PC-3 (cell line): ENCODE data around the gene DPM2. TPM values are rescaled to one million over a fixed set of nuclear protein-coding genes. Genes with fewer than 3 reads are reported as not detected.

Source experiments
- ATAC-seq: fragments of 200-7000 bp; cut with Tn5 transposase; 2 replicates; pipeline ENCODE4 v1.9.1; 2020; ENCODE audit warnings: mild to moderate bottlenecking, moderate library complexity
- BruUV-seq: library from RNA; stranded (reverse); fragments of 400-500 nt; replicated peaks from 2 replicates; lab custom pipeline; 2021; lab: Mats Ljungman, UMichigan
- CTCF ChIA-PET: fragments of 300-600 bp; sonication (Branson Sonifier 250); formaldehyde crosslinking; loops from one replicate; lab custom pipeline; 2022; ENCODE audit warnings: antibody characterized with exemption; lab: Charles Lee
- POLR2A ChIA-PET: fragments of 300-600 bp; sonication (Branson Sonifier 250); formaldehyde crosslinking; loops from one replicate; lab custom pipeline; 2022; ENCODE audit warnings: antibody characterized with exemption; ENCODE audit not compliant: unreplicated experiment; lab: Charles Lee
- DNase-seq: peaks from one replicate; pipeline ENCODE4 v3.0.0-alpha.2; 2015
- H2AFZ ChIP-seq: fragments of 300-600 bp; sonication (generic); 2 replicates; pipeline ENCODE4 v1.6.0; 2016; ENCODE audit warnings: antibody characterized with exemption, low read length
- H3F3A ChIP-seq: fragments of 300-600 bp; sonication (generic); one replicate; pipeline ENCODE4 v1.6.0; 2017; ENCODE audit warnings: antibody characterized with exemption, low read length, control low read depth, mild to moderate bottlenecking; ENCODE audit not compliant: unreplicated experiment
- H3K27ac ChIP-seq: fragments of 300-600 bp; sonication (generic); 2 replicates; pipeline ENCODE4 v1.5.1; 2016; ENCODE audit warnings: mild to moderate bottlenecking, low read length
- H3K27me3 ChIP-seq: fragments of 300-600 bp; sonication (generic); 2 replicates; pipeline ENCODE4 v1.6.1; 2016; ENCODE audit warnings: low read length, mixed read lengths
- H3K36me3 ChIP-seq: fragments of 300-600 bp; sonication (generic); 2 replicates; pipeline ENCODE4 v1.6.1; 2016; ENCODE audit warnings: low read depth, mixed run types, low read length, mixed read lengths
- H3K4me1 ChIP-seq: fragments of 300-600 bp; sonication (generic); 2 replicates; pipeline ENCODE4 v1.5.1; 2016; ENCODE audit warnings: low read length; ENCODE audit not compliant: insufficient read depth
- H3K4me2 ChIP-seq: fragments of 300-600 bp; sonication (generic); 2 replicates; pipeline ENCODE4 v1.6.0; 2016; ENCODE audit warnings: low read length
- H3K4me3 ChIP-seq: fragments of 300-600 bp; sonication (generic); 2 replicates; pipeline ENCODE4 v1.5.1; 2016; ENCODE audit warnings: mild to moderate bottlenecking, low read length, mixed read lengths
- H3K79me2 ChIP-seq: fragments of 300-600 bp; sonication (generic); 2 replicates; pipeline ENCODE4 v1.6.1; 2017; ENCODE audit warnings: low read length, mixed read lengths
- H3K9ac ChIP-seq: fragments of 300-600 bp; sonication (generic); 2 replicates; pipeline ENCODE4 v1.6.0; 2016; ENCODE audit warnings: mild to moderate bottlenecking, low read length
- H3K9me2 ChIP-seq: fragments of 300-600 bp; sonication (generic); replicated peaks from 2 replicates; pipeline ENCODE4 v1.6.1; 2016; ENCODE audit warnings: mixed run types, low read length, mixed read lengths
- H3K9me3 ChIP-seq: fragments of 300-600 bp; sonication (generic); 2 replicates; pipeline ENCODE4 v1.6.1; 2016; ENCODE audit warnings: low read length, mixed read lengths
- H4K20me1 ChIP-seq: fragments of 300-600 bp; sonication (generic); 2 replicates; pipeline ENCODE4 v1.6.1; 2016; ENCODE audit warnings: low read length, mixed read lengths
- CTCF ChIP-seq: fragments of 300-600 bp; sonication (generic); conservative IDR thresholded peaks from 2 replicates; pipeline ENCODE4 v1.5.1; 2017; ENCODE audit warnings: antibody characterized with exemption, low read depth, mild to moderate bottlenecking, low read length
- EZH2 ChIP-seq: fragments of 300-600 bp; sonication (generic); IDR thresholded peaks from one replicate; pipeline ENCODE4 v1.6.1; 2017; ENCODE audit warnings: antibody characterized with exemption, mild to moderate bottlenecking, low read length; ENCODE audit not compliant: unreplicated experiment
- EZH2phosphoT487 ChIP-seq: fragments of 300-600 bp; sonication (generic); IDR thresholded peaks from 2 replicates; pipeline ENCODE4 v1.6.1; 2018; ENCODE audit warnings: mild to moderate bottlenecking, antibody characterized with exemption, low read length, borderline replicate concordance
- intact Hi-C: fragments of 100-400 bp; cut with micrococcal nuclease; formaldehyde crosslinking; loops from 2 replicates; pipeline ENCODE4 v1.9.0; 2023
- total RNA-seq: library from RNA; depleted of rRNA; stranded (reverse); fragments of >200 nt; gene quantifications from 2 replicates; pipeline ENCODE4 v1.2.3, GENCODE V29; 2014

The DPM2 gene
- total RNA-seq, 1 experiment from 2014 or later = 33.0 TPM

- POLR2A ChIA-PET = no interaction called here
- DNase-seq (no peak), ATAC-seq (no peak)
- Histone ChIP-seq H3K27me3 (no peaks in the 10 kb centered on the region), H2AFZ (no peak overlapping the region), H3K9me3 (no peaks in the 10 kb centered on the region), H3K36me3 (no peaks in the 10 kb centered on the region), H3K79me2 (peaks cover 7% of the 10 kb centered on the region), H3F3A (no peaks in the 10 kb centered on the region), H3K27ac (no peak overlapping the region), H3K9ac (no peak overlapping the region), H3K4me2 (no peak overlapping the region), H3K4me1 (0 out of 2 replicates have a peak, but pooled peaks cover under 1% of the 10 kb centered on the region), H3K4me3 (no peak overlapping the region), H4K20me1 (no peaks in the 10 kb centered on the region), H3K9me2 (no peaks in the 10 kb centered on the region)
- intact Hi-C loops = loop anchor here (2.0 kb wide), 2 partner anchors 37 to 93 kb away; no protein-coding TSS in a partner anchor
- BruUV-seq = no TSS peak
- TF ChIP-seq EZH2 = no peak
- TF ChIP-seq CTCF = no peak
- no peak for TF ChIP-seq EZH2phosphoT487
- CTCF ChIA-PET = interaction anchor here (1.0 kb wide), 1 partner anchor 93 kb away, joined by 3 read pairs; no protein-coding TSS in a partner anchor
Observed at GRCh38 chr9:127941961-127942215, 4.2 kb upstream of the DPM2 start.

GRCh38 chr9:127941062-127941960 lies 3.7 kb upstream of the DPM2 start:
- no peak for TF ChIP-seq EZH2
- TF ChIP-seq CTCF = no peak
- TF ChIP-seq EZH2phosphoT487 = no peak
- Histone ChIP-seq H3K9me3 (no peaks in the 10 kb centered on the region), H3K27ac (no peak overlapping the region), H3K79me2 (peaks cover 12% of the 10 kb centered on the region), H3F3A (no peaks in the 10 kb centered on the region), H3K9me2 (no peaks in the 10 kb centered on the region), H3K36me3 (no peaks in the 10 kb centered on the region), H4K20me1 (no peaks in the 10 kb centered on the region), H3K4me3 (no peak overlapping the region), H3K27me3 (no peaks in the 10 kb centered on the region), H3K9ac (no peak overlapping the region), H2AFZ (no peak overlapping the region), H3K4me1 (peaks cover 7% of the 10 kb centered on the region; the same call in 1 of the 2 replicates), H3K4me2 (no peak overlapping the region)
- no peak for DNase-seq
- ChIA-PET CTCF (interaction anchor here (1.0 kb wide), 1 partner anchor 94 kb away, joined by 3 read pairs; no protein-coding TSS in a partner anchor), POLR2A (no interaction called here)
- no TSS peak for BruUV-seq
- intact Hi-C loops = no loop called here
- no peak for ATAC-seq

- intact Hi-C loops = no loop called here
Observed at GRCh38 chr9:127940593-127940992, 2.9 kb upstream of the DPM2 start.

More at GRCh38 chr9:127940593-127940992, 2.9 kb upstream of the DPM2 start:
- Histone ChIP-seq H3K9me2 (no peaks in the 10 kb centered on the region), H3F3A (no peaks in the 10 kb centered on the region), H3K4me1 (peaks cover 14% of the 10 kb centered on the region; the same call in 1 of the 2 replicates), H3K27me3 (no peaks in the 10 kb centered on the region), H2AFZ (no peak overlapping the region), H4K20me1 (no peaks in the 10 kb centered on the region), H3K4me2 (no peak overlapping the region), H3K9ac (no peak overlapping the region), H3K79me2 (peaks cover 20% of the 10 kb centered on the region), H3K4me3 (no peak overlapping the region), H3K36me3 (no peaks in the 10 kb centered on the region), H3K9me3 (no peaks in the 10 kb centered on the region), H3K27ac (no peak overlapping the region)
- TF ChIP-seq EZH2 (no peak), CTCF (no peak), EZH2phosphoT487 (no peak)
- DNase-seq = no peak
- ATAC-seq = no peak
- ChIA-PET POLR2A (no interaction called here), CTCF (no interaction called here)
- BruUV-seq = no TSS peak
